ENCODE results near the gene PYGM. TPM values are rescaled to one million over a fixed set of nuclear protein-coding genes. Genes with fewer than 3 reads are reported as not detected.

Gene PYGM
- total RNA-seq, 1 donor from 2014 or later = not detected

DNA sequence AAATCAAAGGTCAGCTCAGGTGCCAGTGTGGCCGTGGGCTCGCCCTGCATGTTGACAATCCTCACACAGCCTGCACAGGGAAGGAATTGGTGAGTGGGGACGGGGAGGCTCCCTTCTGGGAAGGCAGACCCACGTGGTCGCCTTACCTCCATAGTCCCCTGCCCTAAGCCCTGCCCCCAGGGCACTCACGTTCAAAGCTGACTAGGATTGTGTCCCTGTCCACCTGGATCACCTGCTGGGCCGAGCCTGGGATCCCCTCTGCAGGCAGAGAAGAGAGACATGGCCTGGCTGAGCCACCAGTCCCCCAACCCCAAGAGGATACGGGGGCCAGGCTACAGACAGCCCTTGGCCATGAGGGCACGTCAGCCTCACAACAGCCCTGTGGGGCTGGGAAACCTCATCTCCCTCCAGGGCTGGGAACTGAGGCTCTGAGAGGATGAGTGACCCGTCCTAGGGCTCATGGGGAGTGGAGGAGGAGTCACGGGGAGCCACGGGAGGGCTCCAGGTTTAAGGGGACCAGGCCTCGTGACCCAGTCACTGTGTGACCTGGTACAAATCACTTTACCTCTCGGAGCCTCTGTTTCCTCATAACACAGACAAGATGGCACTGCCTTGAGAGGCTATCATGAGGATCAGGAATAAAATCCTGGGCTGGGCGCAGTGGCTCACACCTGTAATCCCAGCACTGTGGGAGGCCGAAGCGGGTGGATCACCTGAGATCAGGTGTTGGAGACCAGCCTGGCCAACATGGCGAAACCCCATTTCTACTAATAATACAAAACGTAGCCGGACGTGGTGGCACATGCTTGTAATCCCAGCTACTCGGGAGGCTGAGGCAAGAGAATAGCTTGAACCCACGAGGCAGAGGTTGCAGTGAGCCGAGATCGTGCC is 30.7 kb upstream of the PYGM start:
- no peak for DNase-seq (ENCODE audit: low read depth)
- TF ChIP-seq, protein P1, sequence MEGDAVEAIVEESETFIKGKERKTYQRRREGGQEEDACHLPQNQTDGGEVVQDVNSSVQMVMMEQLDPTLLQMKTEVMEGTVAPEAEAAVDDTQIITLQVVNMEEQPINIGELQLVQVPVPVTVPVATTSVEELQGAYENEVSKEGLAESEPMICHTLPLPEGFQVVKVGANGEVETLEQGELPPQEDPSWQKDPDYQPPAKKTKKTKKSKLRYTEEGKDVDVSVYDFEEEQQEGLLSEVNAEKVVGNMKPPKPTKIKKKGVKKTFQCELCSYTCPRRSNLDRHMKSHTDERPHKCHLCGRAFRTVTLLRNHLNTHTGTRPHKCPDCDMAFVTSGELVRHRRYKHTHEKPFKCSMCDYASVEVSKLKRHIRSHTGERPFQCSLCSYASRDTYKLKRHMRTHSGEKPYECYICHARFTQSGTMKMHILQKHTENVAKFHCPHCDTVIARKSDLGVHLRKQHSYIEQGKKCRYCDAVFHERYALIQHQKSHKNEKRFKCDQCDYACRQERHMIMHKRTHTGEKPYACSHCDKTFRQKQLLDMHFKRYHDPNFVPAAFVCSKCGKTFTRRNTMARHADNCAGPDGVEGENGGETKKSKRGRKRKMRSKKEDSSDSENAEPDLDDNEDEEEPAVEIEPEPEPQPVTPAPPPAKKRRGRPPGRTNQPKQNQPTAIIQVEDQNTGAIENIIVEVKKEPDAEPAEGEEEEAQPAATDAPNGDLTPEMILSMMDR (conservative IDR thresholded peaks at IDR 0.05; ENCODE audit: low read depth, low read length) = no peak
- no peak overlapping the region for H3K4me3 ChIP-seq (ENCODE audit: low read depth, low read length)

DNA sequence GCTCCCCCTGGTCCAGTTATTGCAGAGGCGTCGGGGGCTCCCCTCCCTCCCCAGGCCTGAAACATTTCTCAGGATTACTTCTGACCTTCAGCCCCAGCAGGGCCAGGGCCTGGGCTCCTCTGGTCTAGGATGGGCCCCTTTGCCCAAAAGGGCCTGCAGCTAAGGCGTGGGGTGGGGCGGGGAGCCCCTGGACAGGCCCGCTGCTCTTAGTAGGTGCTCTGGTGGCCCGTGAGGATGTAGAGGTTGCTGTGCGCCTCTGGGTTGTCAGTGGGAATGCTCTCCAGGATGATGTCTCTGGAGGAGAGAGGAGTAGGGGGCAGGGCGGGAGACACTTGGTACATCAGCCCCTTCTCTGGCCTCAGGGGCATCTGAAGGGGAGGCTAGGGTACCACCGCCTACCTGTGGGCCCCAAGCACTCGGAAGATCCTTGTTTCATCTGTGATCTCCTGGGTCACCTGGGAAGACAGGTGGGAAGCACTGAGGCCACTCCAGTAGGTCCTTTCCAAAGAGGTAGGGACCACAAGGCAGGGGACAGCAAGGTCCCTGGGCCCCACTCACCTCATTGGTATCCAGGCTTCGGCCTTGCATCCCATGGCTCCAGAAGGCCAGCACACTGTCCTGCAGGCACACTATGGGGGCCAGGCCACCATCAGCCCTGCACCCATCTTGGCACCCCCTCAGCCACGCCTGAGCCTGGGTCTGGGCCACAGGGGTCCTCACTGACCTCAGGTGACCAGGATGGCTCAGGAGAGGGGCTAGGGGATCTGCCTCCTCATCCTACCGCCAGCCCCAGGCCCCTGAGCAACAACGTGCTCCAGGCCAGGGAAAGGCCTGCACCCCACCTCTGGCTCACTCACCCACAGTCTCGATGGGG is 29.8 kb upstream of the PYGM start:
- DNase-seq (ENCODE audit: low read depth) = no peak
- TF ChIP-seq, protein P1 (conservative IDR thresholded peaks at IDR 0.05; ENCODE audit: low read depth, low read length) = no peak
- no peak overlapping the region for H3K4me3 ChIP-seq (ENCODE audit: low read depth, low read length)

DNA sequence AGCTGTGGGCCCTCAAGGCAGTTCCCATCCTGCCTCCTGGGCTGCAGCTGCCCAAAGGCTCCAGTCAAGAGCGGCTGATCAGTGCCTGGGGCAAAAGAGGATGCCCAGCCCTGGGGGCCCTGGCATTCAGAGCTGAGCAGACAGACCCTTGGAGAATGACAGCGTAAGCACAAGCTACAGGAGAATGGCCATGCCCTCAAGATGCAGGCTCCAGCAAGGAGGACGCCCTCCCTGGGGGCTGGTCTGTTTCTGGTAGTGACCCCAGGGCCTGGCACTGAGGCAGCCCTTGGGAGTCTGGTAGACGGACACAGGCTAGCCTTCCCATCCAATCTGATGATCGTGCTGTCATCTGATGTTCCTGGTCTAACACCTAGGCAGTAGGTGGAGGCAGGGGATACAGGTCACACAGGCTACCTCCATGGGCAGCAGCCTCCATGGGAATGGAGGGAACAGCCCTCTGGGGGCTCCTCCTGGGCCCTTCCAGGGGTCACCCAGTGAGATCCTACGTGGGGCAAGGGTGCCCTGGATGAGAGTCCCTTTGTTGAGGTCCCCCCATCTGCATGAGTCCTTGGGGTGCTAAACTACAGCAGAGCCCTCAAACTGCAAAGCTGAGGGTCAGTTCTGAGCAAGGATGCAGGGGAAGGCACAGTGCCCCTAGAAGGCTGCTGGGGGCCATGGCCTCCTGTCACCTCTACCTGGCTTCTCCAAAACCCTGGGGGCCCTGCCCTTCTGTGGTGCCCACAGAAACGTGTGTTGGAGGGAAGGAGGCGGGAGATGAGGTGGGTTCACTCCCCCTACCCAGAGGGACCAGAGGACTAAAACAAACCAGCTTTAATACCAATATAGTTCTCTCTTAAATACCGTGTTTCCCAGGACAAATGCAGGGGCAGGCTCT is 28.8 kb upstream of the PYGM start:
- no peak overlapping the region for H3K4me3 ChIP-seq (ENCODE audit: low read depth, low read length)
- no peak for DNase-seq (ENCODE audit: low read depth)
- TF ChIP-seq, protein P1 (conservative IDR thresholded peaks at IDR 0.05; ENCODE audit: low read depth, low read length) = no peak

DNA sequence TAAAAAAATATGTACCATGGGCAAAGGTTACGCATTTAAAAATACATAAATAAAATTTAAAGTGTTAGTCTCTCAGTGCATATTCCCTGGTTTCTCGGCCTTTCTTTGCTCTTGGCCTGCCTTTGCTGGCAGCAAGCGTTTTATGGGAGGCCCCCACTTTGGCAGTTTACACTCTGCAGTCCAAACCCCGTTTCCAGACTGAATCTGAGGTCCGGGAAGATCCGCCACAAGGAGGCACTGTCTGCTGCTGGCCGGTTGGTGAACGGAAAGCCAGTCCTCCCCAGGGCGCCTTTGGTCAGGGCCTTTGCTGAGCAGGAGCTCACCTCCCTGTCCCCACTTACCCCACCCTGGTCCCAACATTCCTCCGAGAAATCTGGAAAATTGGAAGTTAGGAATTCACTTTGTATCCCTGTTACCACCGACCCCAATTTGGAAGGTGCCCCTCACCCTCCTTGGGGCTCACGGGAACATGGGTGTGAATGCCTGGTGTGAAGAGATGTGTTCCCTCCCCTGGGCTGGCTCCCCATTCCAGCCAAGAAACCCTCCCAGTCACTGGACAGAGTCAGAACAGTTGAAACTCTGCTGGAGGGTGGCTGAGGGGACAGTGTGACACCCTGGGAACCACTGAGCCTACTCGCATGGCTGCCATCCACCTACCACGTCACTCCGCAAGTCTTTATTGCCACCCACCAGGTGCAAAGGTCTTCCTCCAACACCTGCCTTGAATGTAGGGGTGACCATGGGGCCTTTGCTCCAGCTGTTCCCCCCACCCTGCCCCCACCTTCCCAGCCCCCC is 27.9 kb upstream of the PYGM start:
- TF ChIP-seq, protein P1 (conservative IDR thresholded peaks at IDR 0.05; ENCODE audit: low read depth, low read length) = peak; percentile 95
- H3K4me3 ChIP-seq (ENCODE audit: low read depth, low read length) = no peak overlapping the region
- DNase-seq (ENCODE audit: low read depth) = no peak

DNA sequence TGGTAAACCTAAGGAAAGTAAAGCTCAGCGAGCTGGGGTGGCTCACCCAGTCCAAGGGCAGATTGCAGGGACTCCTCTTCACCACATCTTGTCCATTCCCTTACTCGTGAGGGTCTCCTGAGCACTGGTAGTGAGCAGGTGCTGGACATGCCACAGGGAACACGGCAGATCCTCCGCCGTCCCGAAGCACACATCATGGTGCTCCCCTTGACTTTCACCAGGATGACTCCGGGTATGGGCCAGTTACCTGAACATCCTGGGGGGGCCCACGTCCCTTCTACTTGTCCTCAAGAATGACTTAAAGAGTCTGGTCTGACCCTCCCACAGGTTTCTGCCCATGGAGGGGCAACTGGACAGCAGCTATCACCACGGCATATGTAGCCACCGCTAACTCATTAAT is 26.5 kb upstream of the PYGM start:
- H3K4me3 ChIP-seq (ENCODE audit: low read depth, low read length) = no peak overlapping the region
- TF ChIP-seq, protein P1 (conservative IDR thresholded peaks at IDR 0.05; ENCODE audit: low read depth, low read length) = no peak
- DNase-seq (ENCODE audit: low read depth) = no peak
